H9 (cell line): ENCODE measurements around the gene CCDC137. TPM values are rescaled to one million over a fixed set of nuclear protein-coding genes. Genes with fewer than 3 reads are reported as not detected.

Source experiments
- DNase-seq: peaks from one replicate; pipeline ENCODE4 v3.0.0-alpha.2; 2017
- H2AFZ ChIP-seq: one replicate; pipeline ENCODE4 v1.6.1; 2013; ENCODE audit warnings: mild to moderate bottlenecking, low read length, control low read depth, moderate library complexity
- H2AK5ac ChIP-seq: 2 replicates; pipeline ENCODE4 v1.6.1; 2013; ENCODE audit warnings: low read length, control low read depth, mixed read lengths; ENCODE audit not compliant: insufficient read length
- H2BK120ac ChIP-seq: one replicate; pipeline ENCODE4 v1.6.1; 2013; ENCODE audit warnings: low read depth, mild to moderate bottlenecking, low read length, control low read depth, inconsistent platforms; ENCODE audit not compliant: poor library complexity, severe bottlenecking
- H2BK12ac ChIP-seq: 2 replicates; pipeline ENCODE4 v1.6.1; 2013; ENCODE audit warnings: low read length, control low read depth, mixed read lengths, low read depth; ENCODE audit not compliant: insufficient read length
- H2BK15ac ChIP-seq: 2 replicates; pipeline ENCODE4 v1.6.1; 2013; ENCODE audit warnings: low read depth, low read length, control low read depth
- H2BK20ac ChIP-seq: one replicate; pipeline ENCODE4 v1.6.1; 2013; ENCODE audit warnings: low read depth, mild to moderate bottlenecking, low read length, control low read depth, inconsistent platforms; ENCODE audit not compliant: poor library complexity, severe bottlenecking
- H2BK5ac ChIP-seq: 2 replicates; pipeline ENCODE4 v1.6.1; 2013; ENCODE audit warnings: low read length, control low read depth, mixed read lengths; ENCODE audit not compliant: insufficient read length
- H3K14ac ChIP-seq: 2 replicates; pipeline ENCODE4 v1.6.1; 2013; ENCODE audit warnings: low read length, control low read depth; ENCODE audit not compliant: insufficient read depth
- H3K18ac ChIP-seq: 2 replicates; pipeline ENCODE4 v1.6.1; 2013; ENCODE audit warnings: low read depth, mild to moderate bottlenecking, mixed read lengths, low read length, control low read depth; ENCODE audit not compliant: insufficient read length
- H3K23ac ChIP-seq: 2 replicates; pipeline ENCODE4 v1.6.1; 2013; ENCODE audit warnings: low read length, control low read depth, mixed read lengths, low read depth; ENCODE audit not compliant: insufficient read length
- H3K23me2 ChIP-seq: 2 replicates; pipeline ENCODE4 v1.6.1; 2013; ENCODE audit warnings: low read depth, mild to moderate bottlenecking, mixed read lengths, low read length, control low read depth; ENCODE audit not compliant: insufficient read length, poor library complexity, severe bottlenecking
- H3K27ac ChIP-seq: 2 replicates; pipeline ENCODE4 v1.5.1; 2013; ENCODE audit warnings: low read length, control low read depth, mixed read lengths, low read depth; ENCODE audit not compliant: insufficient read length
- H3K27me3 ChIP-seq: 2 replicates; pipeline ENCODE4 v1.6.1; 2013; ENCODE audit warnings: low read length, control low read depth, inconsistent platforms; ENCODE audit not compliant: insufficient read depth
- H3K4ac ChIP-seq: 2 replicates; pipeline ENCODE4 v1.6.1; 2013; ENCODE audit warnings: low read depth, mild to moderate bottlenecking, control low read depth, inconsistent platforms, low read length, moderate library complexity
- H3K4me1 ChIP-seq: 2 replicates; pipeline ENCODE4 v1.6.1; 2013; ENCODE audit warnings: low read length, control low read depth, inconsistent platforms; ENCODE audit not compliant: insufficient read depth
- H3K4me2 ChIP-seq: 2 replicates; pipeline ENCODE4 v1.6.1; 2013; ENCODE audit warnings: low read length, control low read depth, mixed read lengths; ENCODE audit not compliant: insufficient read length, insufficient read depth
- H3K56ac ChIP-seq: 2 replicates; pipeline ENCODE4 v1.6.1; 2013; ENCODE audit warnings: low read depth, mild to moderate bottlenecking, mixed read lengths, low read length, control low read depth; ENCODE audit not compliant: insufficient read length
- H3K79me1 ChIP-seq: 2 replicates; pipeline ENCODE4 v1.6.1; 2013; ENCODE audit warnings: low read depth, mild to moderate bottlenecking, moderate library complexity, low read length, control low read depth, inconsistent platforms; ENCODE audit not compliant: insufficient read depth, poor library complexity, severe bottlenecking
- H3K79me2 ChIP-seq: 2 replicates; pipeline ENCODE4 v1.6.1; 2013; ENCODE audit warnings: low read length, control low read depth, inconsistent platforms; ENCODE audit not compliant: insufficient read depth
- H3K9ac ChIP-seq: 2 replicates; pipeline ENCODE4 v1.6.1; 2013; ENCODE audit warnings: low read length, control low read depth, mixed read lengths; ENCODE audit not compliant: insufficient read length; ENCODE audit errors: extremely low read depth
- H3K9me3 ChIP-seq: one replicate; pipeline ENCODE4 v1.6.1; 2013; ENCODE audit warnings: low read depth, low read length, inconsistent platforms; ENCODE audit not compliant: control insufficient read depth
- H3T11ph ChIP-seq: one replicate; pipeline ENCODE4 v1.6.1; 2013; ENCODE audit warnings: mild to moderate bottlenecking, low read length, control low read depth, inconsistent platforms
- H4K20me1 ChIP-seq: one replicate; pipeline ENCODE4 v1.6.1; 2013; ENCODE audit not compliant: control insufficient read depth, insufficient read length, insufficient read depth
- H4K5ac ChIP-seq: 2 replicates; pipeline ENCODE4 v1.6.1; 2013; ENCODE audit warnings: low read depth, mild to moderate bottlenecking, mixed read lengths, low read length, control low read depth; ENCODE audit not compliant: insufficient read length
- H4K8ac ChIP-seq: replicated peaks from 2 replicates; pipeline ENCODE4 v1.6.1; 2013; ENCODE audit warnings: low read length, control low read depth, mixed read lengths, low read depth; ENCODE audit not compliant: insufficient read length
- H4K91ac ChIP-seq: 2 replicates; pipeline ENCODE4 v1.6.1; 2013; ENCODE audit warnings: low read depth, mild to moderate bottlenecking, moderate library complexity, mixed read lengths, low read length, control low read depth; ENCODE audit not compliant: insufficient read length
- H3K27ac Mint-ChIP-seq, 3 experiments: 2 replicates in 2 of 3; 3 replicates in 1 of 3; pipeline ENCODE4 v1.8.0; 2020 to 2021; ENCODE audit warnings: mixed read lengths in 3 of 3, mild to moderate bottlenecking in 1 of 3, moderate library complexity in 1 of 3
- H3K27me3 Mint-ChIP-seq: 2 replicates; pipeline ENCODE4 v1.8.0; 2021; ENCODE audit warnings: low read depth, mild to moderate bottlenecking, moderate library complexity, mixed read lengths
- H3K36me3 Mint-ChIP-seq, 3 experiments: 2 replicates in 2 of 3; 3 replicates in 1 of 3; pipeline ENCODE4 v1.8.0; 2020 to 2021; ENCODE audit warnings: low read depth in 3 of 3, mixed read lengths in 3 of 3; ENCODE audit not compliant: insufficient read depth in 1 of 3
- H3K4me1 Mint-ChIP-seq, 2 experiments: 2 replicates each; pipeline ENCODE4 v1.8.0; 2020; ENCODE audit warnings: mixed read lengths in 2 of 2
- H3K4me3 Mint-ChIP-seq, 2 experiments: 2 replicates in 1 of 2; 3 replicates in 1 of 2; pipeline ENCODE4 v1.8.0; 2020 to 2021; ENCODE audit warnings: mild to moderate bottlenecking in 2 of 2, mixed read lengths in 2 of 2, moderate library complexity in 1 of 2
- H3K9me3 Mint-ChIP-seq, 2 experiments: 2 replicates in 1 of 2; 3 replicates in 1 of 2; pipeline ENCODE4 v1.8.0; 2020; ENCODE audit warnings: mild to moderate bottlenecking in 2 of 2, mixed read lengths in 2 of 2, moderate library complexity in 1 of 2
- WGBS: extraction: QIAGEN DNeasy Blood & Tissue Kit; methylation state at CpG from one replicate; pipeline ENCODE4 v1.1.7; 2013; ENCODE audit warnings: missing lambda C conversion rate, low lambda C conversion rate, mixed read lengths; ENCODE audit not compliant: insufficient read length; ENCODE audit errors: extremely low coverage; 5-methylcytosine and 5-hydroxymethylcytosine counted together
- total RNA-seq: library from RNA; stranded (reverse); gene quantifications from 2 replicates; pipeline ENCODE4 v1.2.1, GENCODE V29; 2021
- TF ChIP-seq, protein P1 (sequence below): fragments of 200-600 bp; sonication (generic); conservative IDR thresholded peaks from 3 replicates; pipeline ENCODE4 v1.8.0; 2021; ENCODE audit warnings: antibody characterized with exemption, mild to moderate bottlenecking

Gene CCDC137
- total RNA-seq, 1 experiment from 2014 or later, result 60.8 TPM

DNA sequence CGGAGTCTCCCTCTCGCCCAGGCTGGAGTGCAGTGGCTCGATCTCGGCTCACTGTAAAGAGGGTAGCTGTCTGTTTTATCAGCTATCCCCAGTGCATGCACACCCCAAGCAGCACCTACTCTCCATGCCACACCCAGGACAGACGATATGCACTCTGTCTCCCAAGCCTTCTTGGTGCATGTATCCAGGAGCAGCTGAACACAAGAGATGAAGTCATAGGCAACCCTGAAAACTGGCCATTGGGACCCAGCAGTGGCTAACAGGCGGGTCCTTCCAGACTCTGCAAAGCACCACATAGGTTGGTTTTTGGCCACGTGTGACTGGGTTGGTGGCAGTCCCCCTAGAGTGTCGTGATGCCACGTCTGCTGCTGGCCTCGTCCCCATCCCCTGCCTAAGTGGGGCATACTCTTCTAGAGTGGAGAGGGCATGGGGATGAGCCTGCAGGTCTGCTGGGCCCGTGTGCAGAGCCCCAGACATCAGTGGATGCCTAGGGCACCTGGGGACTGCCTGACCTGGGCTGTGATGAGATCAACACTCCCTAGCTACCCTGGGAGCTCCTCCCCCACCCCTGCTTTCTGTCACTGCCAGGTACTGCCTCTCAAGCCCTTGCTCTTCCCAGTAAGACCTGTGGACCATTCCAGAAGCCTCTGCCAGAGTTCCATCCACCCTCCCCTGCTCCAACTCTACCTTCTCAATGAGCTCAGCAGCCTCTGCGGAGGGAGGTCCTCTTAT, 19.5 kb upstream of the CCDC137 start:
- Histone ChIP-seq H3K23ac (no peak overlapping the region), H2BK5ac (no peak overlapping the region), H4K91ac (no peak overlapping the region), H3K27me3 (no peaks in the 10 kb centered on the region; the same call in 1 of the 2 replicates), H3K79me2 (no peaks in the 10 kb centered on the region), H3K27ac (no peak overlapping the region), H3K9ac (no peak overlapping the region), H3K14ac (no peak overlapping the region; the same call in 1 of the 2 replicates), H2BK12ac (no peak overlapping the region), H4K20me1 (no peaks in the 10 kb centered on the region), H3K79me1 (no peaks in the 10 kb centered on the region), H3K23me2 (no peaks in the 10 kb centered on the region), H2BK15ac (no peak overlapping the region), H2AFZ (no peak overlapping the region), H4K5ac (no peak overlapping the region), H2BK20ac (no peak overlapping the region), H3K4me2 (peak overlapping the region; percentile 4), H2BK120ac (no peak overlapping the region), H2AK5ac (no peak overlapping the region), H3K4me1 (no peaks in the 10 kb centered on the region), H3K9me3 (no peaks in the 10 kb centered on the region), H3K56ac (no peak overlapping the region), H3T11ph (no peak overlapping the region), H4K8ac (no peak overlapping the region), H3K4ac (no peak overlapping the region), H3K18ac (no peak overlapping the region)
- no peak overlapping the region; a peak in 1 of 7 replicates for H3K27ac Mint-ChIP-seq
- peaks cover 6 to 7% of the 10 kb centered on the region in 2 experiments; a peak in 3 of 4 replicates for H3K4me1 Mint-ChIP-seq
- H3K4me3 Mint-ChIP-seq, result peak overlapping the region in 1 of 2 experiments; percentile 13; a peak in 3 of 5 replicates
- no CpG with 5 or more reads among the region's 12 CpGs for whole genome bisulfite sequencing
- TF ChIP-seq, protein P1, sequence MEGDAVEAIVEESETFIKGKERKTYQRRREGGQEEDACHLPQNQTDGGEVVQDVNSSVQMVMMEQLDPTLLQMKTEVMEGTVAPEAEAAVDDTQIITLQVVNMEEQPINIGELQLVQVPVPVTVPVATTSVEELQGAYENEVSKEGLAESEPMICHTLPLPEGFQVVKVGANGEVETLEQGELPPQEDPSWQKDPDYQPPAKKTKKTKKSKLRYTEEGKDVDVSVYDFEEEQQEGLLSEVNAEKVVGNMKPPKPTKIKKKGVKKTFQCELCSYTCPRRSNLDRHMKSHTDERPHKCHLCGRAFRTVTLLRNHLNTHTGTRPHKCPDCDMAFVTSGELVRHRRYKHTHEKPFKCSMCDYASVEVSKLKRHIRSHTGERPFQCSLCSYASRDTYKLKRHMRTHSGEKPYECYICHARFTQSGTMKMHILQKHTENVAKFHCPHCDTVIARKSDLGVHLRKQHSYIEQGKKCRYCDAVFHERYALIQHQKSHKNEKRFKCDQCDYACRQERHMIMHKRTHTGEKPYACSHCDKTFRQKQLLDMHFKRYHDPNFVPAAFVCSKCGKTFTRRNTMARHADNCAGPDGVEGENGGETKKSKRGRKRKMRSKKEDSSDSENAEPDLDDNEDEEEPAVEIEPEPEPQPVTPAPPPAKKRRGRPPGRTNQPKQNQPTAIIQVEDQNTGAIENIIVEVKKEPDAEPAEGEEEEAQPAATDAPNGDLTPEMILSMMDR, result no peak
- no peaks in the 10 kb centered on the region for H3K36me3 Mint-ChIP-seq
- H3K9me3 Mint-ChIP-seq, result no peaks in the 10 kb centered on the region; a peak in 2 of 5 replicates
- no peaks in the 10 kb centered on the region; the same call in 1 of the 2 replicates for H3K27me3 Mint-ChIP-seq
- peak; percentile 49 for DNase-seq
